ENCODE data around the gene FNDC7. TPM values are rescaled to one million over a fixed set of nuclear protein-coding genes. Genes with fewer than 3 reads are reported as not detected.

FNDC7 gene
- total RNA-seq, 6 experiments from 2014 or later: not detected

GRCh38 chr1:108758796-108759195 lies 46.1 kb downstream of the FNDC7 start:
- no peak overlapping the region for H3K4me3 ChIP-seq
- TF ChIP-seq POLR2A (IDR thresholded peaks at IDR 0.05): no peak
- TF ChIP-seq CTCF (IDR thresholded peaks at IDR 0.05): no peak
- H3K27ac ChIP-seq: no peak overlapping the region
- ATAC-seq (no peak), DNase-seq (no peak)
- no peaks in the 10 kb centered on the region for H3K4me1 ChIP-seq
- peaks cover 0 to 29% (median 7%) of the 10 kb centered on the region in 4 donors for H3K36me3 ChIP-seq
- H3K27me3 ChIP-seq: no peaks in the 10 kb centered on the region
- no peaks in the 10 kb centered on the region for H3K9me3 ChIP-seq
- intact Hi-C loops (cut with DNase I): no loop called here

- H3K9me3 ChIP-seq: no peaks in the 10 kb centered on the region
- DNase-seq (no peak), ATAC-seq (no peak)
- H3K27ac ChIP-seq: no peak overlapping the region
- TF ChIP-seq CTCF (IDR thresholded peaks at IDR 0.05): no peak
- no peak for TF ChIP-seq POLR2A (IDR thresholded peaks at IDR 0.05)
- H3K36me3 ChIP-seq: peaks cover 0 to 9% (median 9%) of the 10 kb centered on the region in 4 donors
- H3K4me1 ChIP-seq: no peaks in the 10 kb centered on the region
- H3K27me3 ChIP-seq: no peaks in the 10 kb centered on the region
- WGBS (ENCODE audit: insufficient coverage, low coverage, low lambda C conversion rate, missing lambda C conversion rate): 50% methylated on average over 1 of the region's 1 CpG
- no peak overlapping the region for H3K4me3 ChIP-seq
- intact Hi-C loops (cut with DNase I): no loop called here
Measured at GRCh38 chr1:108767115-108767514, 54.4 kb downstream of the FNDC7 start.

- ATAC-seq: no peak
- TF ChIP-seq CTCF (IDR thresholded peaks at IDR 0.05) (no peak), POLR2A (IDR thresholded peaks at IDR 0.05) (no peak)
- no peak overlapping the region for H3K4me3 ChIP-seq
- no peaks in the 10 kb centered on the region for H3K9me3 ChIP-seq
- H3K27me3 ChIP-seq: no peaks in the 10 kb centered on the region
- peaks cover 0 to 9% (median 8%) of the 10 kb centered on the region in 4 donors for H3K36me3 ChIP-seq
- 86% methylated on average over 3 of the region's 3 CpGs for WGBS (ENCODE audit: insufficient coverage, low coverage, low lambda C conversion rate, missing lambda C conversion rate)
- no peaks in the 10 kb centered on the region for H3K4me1 ChIP-seq
- H3K27ac ChIP-seq: no peak overlapping the region
- DNase-seq: no peak
- intact Hi-C loops (cut with DNase I): no loop called here
Measured at GRCh38 chr1:108767708-108768107, 55.0 kb downstream of the FNDC7 start.

- peaks cover 0 to 35% (median 15%) of the 10 kb centered on the region in 4 donors for H3K36me3 ChIP-seq
Measured at GRCh38 chr1:108777839-108778238, 65.1 kb downstream of the FNDC7 start.

More at GRCh38 chr1:108777839-108778238, 65.1 kb downstream of the FNDC7 start:
- ATAC-seq: no peak
- DNase-seq: no peak
- Histone ChIP-seq H3K9me3 (no peaks in the 10 kb centered on the region), H3K27me3 (no peaks in the 10 kb centered on the region), H3K4me1 (no peaks in the 10 kb centered on the region), H3K27ac (no peak overlapping the region), H3K4me3 (no peak overlapping the region)
- intact Hi-C loops (cut with DNase I): no loop called here
- TF ChIP-seq POLR2A (IDR thresholded peaks at IDR 0.05): no peak
- TF ChIP-seq CTCF (IDR thresholded peaks at IDR 0.05): no peak
